Measurements from ENCODE around the gene USP7.
"Not testable (repeated sequence)": the region's sequence is repeated elsewhere in the genome, so short reads cannot be mapped to it uniquely, and the experiment has no call there.

USP7 gene

DNA sequence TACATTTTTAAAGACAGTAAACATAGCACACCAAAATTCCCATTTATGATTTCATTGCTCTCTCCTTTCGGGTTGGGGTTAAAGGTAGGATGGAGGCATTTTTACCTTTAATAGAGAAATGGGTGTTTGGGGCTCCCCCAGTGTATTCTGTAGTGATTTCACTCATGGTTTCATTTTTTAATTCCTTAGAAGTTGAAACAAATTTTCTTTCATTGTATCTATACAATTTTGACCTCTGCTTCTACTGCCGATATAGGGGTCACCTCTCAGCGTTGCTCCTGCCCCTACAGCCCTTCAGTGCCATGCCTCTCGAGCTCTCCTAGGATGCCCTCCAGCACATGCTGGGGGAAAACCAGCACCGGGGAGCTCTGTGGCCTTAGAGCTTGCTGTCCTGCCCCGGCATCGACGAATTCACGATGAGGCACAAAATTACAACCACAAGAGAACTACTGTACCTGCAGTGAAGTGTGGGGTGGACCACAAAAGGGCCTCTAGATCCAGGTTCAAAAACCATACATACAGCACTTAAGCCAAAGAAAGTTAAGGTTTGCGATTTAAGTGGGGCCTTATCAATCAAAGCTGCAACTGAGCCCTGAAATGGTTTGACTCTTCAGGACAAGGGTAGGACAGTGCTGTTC is 42.2 kb downstream of the USP7 start:
- DNase-seq = no peak

DNA sequence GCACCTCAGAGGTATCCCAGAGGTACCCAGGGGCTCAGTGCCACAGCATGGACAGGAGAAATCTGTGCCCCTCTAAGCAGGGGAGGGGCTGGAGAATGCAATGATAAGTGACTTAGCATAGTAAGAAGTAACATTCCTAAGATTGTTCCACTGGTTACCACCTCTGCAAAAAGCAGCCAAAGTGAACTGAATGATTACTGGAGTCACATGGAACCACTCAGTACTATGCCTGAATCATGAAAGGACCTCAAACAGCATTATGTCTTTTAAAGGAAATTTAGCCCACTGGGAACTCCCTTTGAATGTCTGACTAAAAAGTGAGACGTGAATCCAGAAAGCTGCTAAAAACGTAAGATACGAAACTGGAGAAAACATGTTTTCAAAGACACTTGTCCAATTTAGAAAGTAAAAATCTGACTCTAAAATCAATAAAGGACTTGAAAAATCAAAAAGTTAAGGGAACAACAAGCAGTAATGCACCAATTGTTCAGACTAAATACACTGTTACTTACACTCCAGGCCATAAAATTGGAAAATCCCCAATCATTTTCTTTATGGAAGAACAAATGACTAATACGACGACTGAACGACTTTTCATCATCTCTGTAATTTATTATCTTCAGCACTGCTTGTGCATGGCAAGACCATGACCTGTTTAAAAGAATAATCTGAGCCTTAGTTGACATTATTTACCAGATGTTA is 42.9 kb downstream of the USP7 start:
- no peak for DNase-seq

DNA sequence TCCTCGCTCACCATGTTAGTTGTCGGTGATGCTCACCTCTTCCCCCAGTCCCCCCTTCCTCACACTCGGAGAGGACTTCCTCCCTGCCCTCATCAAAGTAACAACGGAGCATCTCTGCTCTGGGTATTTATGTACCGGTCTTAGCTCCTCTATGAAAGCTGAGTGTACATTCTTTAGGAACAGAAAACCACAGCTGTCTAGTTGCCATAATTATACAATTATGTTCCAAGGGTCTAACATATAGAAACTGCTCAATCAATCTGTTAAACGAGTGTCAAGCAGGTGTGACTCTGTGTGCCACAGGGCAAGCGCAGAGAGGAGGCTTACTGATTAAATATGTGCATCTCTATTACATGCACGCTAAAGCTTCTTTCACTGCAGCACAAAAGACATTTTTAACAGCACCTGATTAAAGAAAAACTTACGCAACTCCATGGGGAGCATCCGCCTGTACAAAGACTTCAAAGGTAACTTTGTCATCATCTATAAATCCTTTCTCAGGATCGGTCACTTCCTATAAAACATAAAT is 43.7 kb downstream of the USP7 start:
- DNase-seq = no peak

DNA sequence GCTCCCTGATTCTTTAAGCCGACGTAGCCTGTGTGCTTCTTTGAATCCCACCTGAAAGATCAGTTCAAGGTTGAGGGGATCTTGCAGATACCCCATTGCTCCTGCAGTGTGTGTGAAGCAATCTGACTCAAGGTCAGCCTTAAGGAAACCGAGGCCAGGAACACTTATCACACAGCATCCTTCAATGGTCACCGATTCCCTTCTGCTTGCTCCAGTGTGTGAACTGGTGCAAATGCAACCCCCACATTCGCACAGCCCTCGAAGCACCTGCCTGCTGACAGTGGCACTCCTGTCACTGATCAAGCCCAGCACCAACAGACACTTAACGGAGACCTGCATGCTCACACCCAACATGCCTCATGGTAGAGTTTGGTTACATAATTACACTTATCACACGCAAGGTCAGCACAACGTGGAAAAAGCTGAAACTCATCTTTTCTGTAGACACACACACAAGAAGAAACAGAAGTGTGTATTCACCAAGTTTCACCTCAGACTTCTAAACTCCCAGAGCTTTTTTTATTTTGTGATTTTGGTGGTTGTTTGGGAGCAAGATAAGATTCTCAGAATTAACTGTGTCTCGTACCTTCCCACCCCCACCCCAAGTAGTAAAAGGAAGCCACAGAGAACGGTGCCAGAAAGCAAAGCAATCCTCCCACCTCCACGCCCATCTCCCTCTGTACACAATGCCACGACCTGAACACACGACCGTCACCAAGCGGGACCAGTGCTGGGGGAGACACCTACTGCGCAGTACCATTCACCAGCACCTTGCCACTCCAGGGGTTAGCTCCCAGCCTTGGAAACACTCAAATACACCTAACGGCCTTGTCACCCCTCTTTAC is 44.4 kb downstream of the USP7 start:
- DNase-seq = no peak

DNA sequence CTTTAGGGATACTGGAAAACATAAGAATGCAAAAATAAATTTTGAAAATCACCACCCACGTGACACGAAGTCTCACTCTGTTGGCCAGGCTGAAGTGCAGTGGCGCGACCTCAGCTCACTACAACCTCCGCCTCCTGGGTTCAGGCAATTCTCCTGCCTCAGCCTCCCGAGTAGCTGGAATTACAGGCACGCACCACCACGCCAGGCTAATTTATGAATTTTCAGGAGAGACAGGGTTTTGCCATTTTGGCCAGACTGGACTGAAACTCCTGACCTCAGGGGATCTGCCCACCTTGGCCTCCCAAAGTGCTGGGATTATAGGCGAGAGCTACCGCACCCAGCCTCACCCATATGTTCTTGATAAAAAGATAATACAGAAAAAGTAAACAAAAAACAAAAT is 46.4 kb downstream of the USP7 start:
- DNase-seq = not testable (repeated sequence)

DNA sequence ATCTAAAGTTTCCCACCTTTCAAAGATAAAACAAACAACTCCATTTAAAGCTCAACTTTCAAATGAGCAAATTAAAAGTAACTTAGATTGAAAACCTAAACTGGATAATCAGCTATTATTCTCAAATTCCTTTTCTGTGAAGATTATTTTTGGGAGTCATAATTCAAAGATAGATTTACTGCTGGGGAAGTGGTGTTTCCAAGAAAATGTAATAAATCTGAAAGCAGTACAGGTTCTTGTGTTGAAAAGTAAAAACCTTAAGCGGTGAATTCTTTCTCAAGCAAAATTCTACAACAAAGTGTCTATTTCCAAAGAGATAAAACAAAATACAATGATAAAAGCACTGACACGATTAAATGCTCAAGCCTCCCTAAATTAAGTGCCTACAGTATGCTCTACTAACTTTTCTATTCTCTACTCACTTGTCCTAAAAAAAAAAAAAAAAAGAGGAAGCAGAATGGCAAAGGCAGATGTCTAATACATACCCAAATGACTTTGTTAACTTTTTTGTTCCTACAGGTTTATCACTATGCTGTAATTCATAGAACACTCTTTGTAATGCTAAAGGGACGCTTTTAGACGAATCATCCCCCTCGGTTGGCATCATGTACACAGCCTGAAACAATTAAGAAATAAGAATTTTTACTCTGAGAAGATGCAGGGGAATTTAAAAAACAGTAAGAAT is 47.0 kb downstream of the USP7 start:
- DNase-seq = no peak

DNA sequence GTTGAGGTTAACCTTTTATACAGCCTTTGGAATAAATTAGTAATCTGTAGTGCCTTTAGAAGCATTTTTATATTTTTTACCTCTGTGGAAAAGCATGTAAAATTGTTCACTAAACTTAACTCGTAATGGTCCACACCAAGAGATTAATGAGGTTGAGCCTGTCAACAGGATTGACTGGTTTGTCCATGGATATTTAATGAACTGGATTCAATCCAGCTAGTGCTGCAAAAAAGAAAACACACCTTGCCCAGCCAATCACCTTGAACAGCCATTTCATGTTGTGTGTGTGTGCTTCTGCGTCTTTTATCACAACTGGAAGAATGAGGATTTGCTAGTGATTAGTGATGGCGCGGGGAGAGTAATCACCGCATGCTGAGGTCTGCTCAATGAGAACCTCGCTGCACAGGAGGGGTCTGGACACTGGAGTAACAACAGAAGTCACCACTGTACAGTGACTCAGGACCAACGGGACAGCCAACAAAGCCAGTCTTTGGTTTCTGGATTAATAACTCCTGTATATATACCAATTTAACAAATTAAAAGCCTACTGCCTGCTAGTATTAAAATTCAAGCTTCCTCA is 47.9 kb downstream of the USP7 start:
- DNase-seq = no peak

DNA sequence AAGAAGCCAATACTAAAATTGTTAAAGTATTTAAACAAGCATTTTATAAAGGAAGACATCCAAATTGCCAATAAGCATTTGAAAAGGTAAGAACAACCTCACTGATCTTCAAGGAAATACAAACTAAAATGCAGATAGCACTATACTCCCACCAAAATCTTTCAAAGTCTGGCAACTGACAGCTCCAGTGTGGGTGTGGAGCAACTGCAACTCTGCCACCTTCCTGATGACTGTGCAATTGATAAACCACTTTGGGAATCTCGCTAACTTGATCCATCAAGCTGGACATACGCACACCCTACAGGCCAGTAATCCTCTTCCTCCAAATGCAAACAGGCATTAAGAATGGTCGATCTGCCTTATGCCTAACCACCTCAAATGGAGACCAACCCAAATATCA is 49.6 kb downstream of the USP7 start:
- no peak for DNase-seq

DNA sequence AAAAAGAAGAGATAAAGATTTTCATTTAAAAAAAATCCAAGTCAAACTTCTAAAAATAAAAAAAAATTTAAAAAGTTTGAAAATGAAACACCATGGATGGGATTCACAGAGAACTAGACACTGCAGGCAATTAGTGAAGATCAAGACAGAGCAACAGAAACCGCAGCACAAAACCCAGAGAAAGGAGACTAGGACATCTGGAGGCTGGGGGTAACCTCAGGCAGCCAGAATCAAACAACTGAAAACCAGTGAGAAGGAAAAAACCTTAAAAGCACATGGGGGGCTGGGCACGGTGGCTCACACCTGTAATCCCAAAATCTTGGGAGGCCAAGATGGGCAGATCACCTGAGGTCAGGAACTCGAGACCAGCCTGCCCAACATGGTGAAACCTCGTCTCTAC is 50.9 kb downstream of the USP7 start:
- no peak for DNase-seq

DNA sequence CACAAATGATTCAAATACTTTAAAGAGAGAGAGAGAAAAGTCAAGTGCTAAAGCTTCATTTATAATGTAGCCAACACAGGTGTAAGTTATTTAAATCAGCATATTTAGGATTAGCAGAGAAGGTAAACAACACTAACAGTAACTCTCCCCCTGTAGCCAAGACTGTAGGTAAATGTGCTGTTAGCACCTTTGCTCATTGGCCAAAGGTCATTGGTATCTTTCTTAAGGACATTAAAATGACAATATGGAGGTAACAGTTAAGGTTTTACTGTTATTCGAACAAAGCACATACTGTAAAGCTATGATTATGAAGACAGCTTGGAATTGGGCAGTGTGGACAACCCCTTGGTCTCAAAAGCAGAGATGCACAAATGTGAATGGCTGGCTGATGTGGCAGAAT is 52.9 kb downstream of the USP7 start:
- no peak for DNase-seq

DNA sequence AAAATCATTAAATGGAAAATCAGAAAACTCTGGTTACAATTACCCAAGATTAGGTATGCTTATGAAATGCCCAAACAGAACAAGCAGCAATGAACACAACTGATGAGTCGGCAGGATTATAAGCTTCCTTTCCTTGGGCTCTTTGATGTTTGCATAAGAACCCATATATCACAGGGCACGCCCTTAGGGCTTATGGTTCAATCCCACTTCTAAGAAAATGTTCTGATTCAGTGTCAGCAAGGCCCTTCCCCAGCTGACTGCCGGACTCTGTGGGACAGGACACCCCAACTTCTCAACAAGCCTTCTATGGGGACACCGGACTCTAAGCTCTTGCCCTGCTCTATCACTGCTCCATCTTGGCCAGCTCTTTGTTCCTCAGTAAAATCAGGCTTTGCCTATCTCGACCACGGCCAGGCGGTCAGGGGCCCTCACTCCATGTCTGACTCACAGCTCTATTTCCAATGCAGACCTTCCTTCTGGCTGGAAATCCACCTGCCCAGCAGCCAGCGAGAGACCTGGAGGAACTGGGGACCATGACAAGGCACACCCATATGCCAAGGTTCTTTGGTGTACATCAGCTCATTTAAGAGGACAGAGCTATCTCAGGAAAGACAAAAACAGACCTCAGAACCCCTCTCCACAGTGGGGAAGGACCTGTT is 54.8 kb downstream of the USP7 start:
- DNase-seq = no peak

DNA sequence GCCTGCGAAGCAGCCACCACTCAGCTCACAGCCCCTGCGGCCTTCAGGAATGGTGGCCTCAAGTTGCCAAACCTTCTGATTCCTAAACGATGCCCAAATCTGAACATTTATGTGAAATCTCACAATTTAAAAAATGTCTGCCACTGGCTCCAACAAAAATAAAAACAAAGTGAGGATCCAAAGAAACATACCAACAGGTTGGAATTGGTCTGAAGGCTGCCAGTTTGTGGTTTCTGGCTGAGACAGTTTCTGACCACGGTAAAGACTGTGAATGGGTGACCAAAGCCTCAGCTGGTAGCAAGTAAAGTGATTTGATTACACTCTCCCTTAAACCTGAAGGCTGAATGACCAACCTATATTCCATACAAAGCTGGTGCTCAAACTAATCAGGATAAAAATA is 56.6 kb downstream of the USP7 start:
- no peak for DNase-seq

DNA sequence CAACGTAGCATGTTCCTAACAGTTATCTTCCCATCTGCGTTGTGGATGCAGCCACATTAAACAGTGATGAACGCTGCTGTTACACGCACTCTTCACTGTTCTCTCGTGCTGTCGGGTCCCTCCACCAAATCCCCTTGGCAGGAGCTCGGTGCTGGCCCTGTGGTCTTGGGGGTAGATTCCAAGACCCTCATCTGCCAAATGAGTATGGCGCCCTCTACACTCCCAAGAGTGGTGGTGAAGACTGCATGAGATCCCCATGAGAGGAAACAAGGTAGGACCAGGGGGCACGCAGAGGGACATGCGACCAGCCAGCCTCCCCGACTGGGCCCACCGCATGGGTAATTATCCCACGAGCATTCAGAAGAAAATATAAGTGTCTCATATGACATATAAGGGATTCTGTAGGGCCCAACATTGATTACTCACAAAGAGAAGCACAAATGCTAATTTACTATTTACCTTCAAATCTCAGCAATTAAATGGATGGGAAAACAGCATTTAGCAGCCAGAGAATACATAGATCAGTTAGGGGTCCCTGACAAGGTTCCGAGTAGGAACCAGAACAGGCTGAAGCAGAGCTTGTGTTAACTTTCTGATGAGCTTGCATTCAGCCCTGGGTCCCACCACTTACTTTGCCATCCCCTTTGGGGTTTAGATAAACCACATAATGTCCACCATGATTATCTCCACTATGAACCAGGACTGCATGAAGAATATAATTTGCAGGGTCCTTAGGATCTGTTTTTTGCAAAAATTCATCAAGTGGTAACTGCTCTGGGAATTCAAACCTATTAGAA is 57.7 kb downstream of the USP7 start:
- DNase-seq = no peak

DNA sequence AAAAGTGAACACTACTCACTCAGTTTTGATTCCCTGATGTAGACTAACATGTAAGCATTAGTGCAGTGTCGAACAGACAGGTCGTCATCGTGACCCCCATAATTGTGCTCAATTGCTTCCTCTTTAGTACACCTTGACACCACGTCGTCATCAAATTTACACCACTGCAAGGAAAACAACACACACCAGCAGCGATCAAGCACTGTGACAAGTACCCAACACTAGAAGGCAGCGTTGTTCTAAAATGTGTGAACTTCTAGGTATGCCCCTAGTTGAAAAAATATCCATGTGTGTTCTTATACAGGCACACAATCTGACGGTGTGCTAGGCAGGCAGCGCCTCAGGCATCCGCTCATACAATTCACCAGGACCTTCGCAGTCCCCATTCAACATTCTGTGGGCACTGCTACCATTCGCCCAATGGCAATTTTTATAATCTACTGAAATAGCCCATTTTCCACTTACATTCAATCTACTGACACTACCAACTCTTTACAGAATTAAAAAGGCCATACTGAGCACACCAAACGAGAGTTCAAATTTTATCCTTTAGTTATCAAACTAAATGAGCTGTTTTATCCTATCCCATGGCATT is 58.4 kb downstream of the USP7 start:
- DNase-seq = peak; percentile 48

DNA sequence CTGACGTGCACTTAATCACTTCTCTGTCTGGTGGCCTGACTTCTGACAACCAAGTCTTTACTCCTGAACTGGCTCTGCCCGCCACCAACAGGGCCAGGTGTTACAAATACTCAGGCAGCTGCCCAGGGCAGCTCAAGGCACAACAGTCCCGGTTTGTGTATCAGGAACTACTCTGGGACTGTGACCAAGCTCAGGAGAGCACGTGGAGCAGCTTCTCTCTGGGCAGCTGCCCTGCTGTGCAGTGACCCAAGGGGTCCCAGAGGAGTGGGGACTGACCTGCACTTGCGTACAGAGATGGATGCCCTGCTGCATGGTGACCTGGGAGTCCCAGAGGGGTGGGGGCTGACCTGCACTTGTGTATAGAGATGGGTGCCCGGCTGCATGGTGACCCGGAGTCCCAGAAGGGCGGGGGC is 59.7 kb downstream of the USP7 start:
- DNase-seq = no peak

DNA sequence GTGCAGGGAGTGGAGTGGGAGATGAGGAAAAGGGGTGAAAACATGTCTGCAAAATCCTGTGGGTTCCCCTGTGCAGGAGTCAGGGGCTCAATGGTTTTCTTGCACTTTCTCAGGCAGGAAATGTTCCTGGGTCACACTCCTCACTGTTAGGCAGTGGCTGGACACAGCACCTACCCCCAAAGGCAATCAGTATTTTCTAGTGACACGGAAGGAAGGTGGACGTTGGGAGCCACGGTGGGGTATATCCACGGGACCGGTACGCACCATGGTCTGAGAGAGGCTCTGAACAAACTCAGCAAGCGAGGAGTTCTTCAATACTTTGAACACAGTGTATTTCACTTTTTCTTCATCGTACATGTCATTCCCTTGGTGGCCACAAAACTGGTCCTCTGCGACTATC is 60.7 kb downstream of the USP7 start:
- no peak for DNase-seq

DNA sequence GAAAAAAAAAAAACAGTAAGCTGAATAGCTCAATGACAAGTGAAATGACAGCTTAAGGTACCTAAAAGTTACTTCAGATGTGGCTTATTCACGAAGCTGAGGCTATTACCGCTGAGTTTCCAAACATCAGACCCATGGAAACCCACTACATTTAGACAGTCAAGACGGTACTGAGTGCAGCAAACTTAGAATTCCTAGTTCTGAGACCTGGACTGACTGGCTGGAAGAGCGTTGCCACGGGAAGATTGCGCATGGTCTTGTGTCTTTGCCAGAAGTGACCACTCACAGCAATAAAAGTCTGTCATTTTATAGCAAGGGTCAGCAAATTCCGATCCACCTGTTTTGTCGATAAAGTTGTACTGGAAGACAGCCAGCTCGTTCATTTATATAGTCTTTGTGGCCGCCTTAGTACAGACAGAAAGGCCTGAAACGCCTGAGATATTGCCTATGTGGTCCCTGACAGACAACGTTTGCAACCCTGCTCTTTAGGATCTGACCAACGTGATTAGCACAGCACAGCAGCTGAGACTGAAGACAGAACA is 62.3 kb downstream of the USP7 start:
- no peak for DNase-seq

DNA sequence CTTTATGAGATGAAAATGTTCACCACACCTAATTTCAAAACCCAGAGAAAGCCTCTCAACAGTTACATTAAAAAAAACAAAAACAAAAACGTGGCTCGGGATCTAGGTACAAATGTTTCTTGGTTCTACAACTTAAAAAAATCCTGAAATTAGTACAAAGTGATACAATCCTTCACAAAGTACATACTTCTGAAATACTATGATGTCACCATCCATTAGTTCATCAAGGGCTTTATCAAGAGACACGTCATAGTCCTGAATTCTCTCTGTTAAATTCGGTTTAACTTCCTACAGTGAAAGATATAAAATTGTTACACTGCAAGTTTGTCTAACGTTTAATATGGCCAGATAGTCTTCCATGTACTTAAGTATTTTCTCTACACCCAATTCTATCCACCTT is 63.4 kb downstream of the USP7 start:
- DNase-seq = no peak

DNA sequence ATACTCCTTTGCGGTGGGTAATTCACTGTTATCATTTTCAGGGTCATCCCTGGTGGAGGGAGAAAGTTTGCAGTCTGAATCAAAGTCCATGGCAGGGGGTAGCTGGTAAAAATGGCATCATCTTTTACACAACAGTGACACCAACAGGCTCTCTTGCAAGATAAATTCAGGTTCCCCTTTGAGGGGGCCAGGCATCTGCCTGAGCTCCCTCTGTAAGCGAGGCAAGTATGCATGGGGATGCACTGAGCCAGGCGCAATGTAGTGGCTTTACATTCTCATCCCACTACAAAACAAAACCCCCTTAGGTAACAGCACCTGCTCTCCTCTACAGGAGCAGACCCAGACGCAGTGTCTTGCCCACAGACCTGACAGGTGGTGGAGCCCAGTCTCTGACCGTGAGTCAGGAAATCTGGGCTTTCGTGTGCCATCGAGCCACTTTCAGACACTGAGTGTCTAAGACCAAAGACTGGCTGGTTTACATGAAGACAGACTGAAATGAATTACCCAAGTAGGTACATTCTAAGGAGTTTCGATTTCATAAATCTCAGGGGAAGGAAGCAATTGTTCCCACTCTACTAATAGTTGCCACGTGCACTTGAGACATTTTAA is 63.9 kb downstream of the USP7 start:
- no peak for DNase-seq

DNA sequence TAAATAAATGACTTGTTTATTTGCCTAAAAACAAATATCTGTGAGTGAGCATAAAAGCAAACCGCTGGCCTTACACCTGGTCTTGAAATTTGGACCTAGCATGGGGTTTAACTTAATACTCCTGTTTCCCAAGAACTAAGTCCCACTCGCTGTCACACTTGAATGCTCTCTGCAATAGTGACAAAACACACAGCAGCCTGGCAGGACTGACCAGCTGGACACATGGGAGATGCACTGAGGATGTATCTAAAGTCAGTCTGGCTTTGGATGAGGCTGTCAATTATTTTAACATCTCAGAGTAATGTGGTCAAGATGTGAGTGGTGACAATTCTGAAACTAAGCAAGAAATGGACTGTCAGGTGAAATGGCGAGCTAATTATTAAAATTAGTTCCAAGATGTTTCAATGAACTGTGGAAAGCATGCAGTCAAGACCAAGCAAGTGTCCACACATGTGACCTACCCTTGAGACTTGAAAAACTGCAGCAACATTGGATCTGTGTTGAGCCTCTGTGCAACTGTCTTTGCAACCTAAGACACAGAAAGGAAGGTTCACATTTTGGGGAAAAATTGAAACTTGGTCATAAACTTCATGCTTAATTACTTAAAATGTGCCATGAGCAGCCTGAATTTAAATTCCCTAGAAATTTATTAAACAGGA is 64.9 kb downstream of the USP7 start:
- DNase-seq = no peak
